ENCODE measurements around the gene FTSJ3. TPM values are rescaled to one million over a fixed set of nuclear protein-coding genes. Genes with fewer than 3 reads are reported as not detected.
A peak's percentile ranks its signal among the peaks of the same experiment; 100 is the strongest.

Gene FTSJ3
- total RNA-seq, 1 donor from 2014 or later, result 39.4 TPM

DNA sequence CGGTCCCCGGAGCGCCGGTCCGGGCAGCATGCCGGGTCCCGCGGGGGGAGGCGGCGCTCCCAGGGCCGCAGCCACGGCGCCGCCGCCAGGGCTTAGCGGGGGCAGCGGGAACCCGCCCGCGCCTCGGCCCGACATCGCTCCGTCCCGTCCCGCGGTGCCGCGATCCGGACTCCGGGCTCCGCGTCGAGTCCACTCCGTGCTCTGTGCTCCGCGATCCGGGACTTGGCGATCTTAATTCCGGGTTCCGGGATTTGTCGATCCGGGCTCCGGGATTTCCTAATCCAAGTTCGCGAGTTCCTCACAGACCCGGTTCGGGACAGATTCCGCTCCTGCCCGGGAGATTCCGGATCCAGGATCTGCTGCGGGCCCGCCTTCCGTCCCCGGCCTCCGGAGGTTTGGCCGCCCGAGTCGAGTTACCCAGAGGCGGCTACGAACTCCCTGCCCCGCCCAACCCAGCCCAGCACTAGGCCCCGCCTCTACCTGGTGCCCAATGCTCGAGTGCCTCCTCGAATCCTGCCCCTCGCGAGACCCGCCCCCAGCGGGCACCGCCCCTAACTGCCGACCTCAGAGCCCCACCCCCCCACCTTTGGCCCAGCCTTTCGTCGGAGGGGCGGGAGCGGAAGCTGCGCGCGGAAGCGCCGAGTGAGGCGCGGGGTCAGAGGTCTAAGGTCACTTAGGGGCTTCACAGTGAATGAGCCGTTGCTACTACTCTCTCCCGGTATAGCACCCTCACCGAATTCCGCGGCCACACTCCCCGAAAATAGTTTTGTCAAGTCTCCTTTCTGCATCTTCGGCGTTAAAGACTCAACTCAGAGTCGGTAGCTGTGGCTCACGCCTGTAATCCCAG is 15.3 kb upstream of the FTSJ3 start, which contains the start of gene SMARCD2:
Gene SMARCD2, minus strand, starts transcription at position 146 of the 847 bp plus-strand sequence. Its CDS starts 11 bp downstream, at position 135.
- H3K27me3 ChIP-seq, result no peaks in the 10 kb centered on the region
- ATAC-seq, result peak; percentile 92
- peaks cover 39% of the 10 kb centered on the region for H3K4me1 ChIP-seq
- intact Hi-C loops (cut with DNase I), result no loop called here
- H3K36me3 ChIP-seq, result no peaks in the 10 kb centered on the region
- DNase-seq, result peak; percentile 100
- no peak for TF ChIP-seq CTCF (IDR thresholded peaks at IDR 0.05)
- peak within 1 kb of the TSS; percentile 94 for H3K27ac ChIP-seq
- no peaks in the 10 kb centered on the region for H3K9me3 ChIP-seq
- peak within 1 kb of the TSS; percentile 88 for H3K4me3 ChIP-seq

- intact Hi-C loops (cut with DNase I), result no loop called here
- peaks cover 4% of the 10 kb centered on the region for H3K36me3 ChIP-seq
- no peaks in the 10 kb centered on the region for H3K9me3 ChIP-seq
- no peak for ATAC-seq
- H3K4me3 ChIP-seq, result peak overlapping the region; percentile 88
- TF ChIP-seq CTCF (IDR thresholded peaks at IDR 0.05), result no peak
- peaks cover 42% of the 10 kb centered on the region for H3K4me1 ChIP-seq
- DNase-seq, result peak; percentile 81
- H3K27me3 ChIP-seq, result no peaks in the 10 kb centered on the region
- peak overlapping the region; percentile 94 for H3K27ac ChIP-seq
These were observed 14.7 kb upstream of the FTSJ3 start for GRCh38 chr17:63842173-63842539.

- Histone ChIP-seq H3K9me3 (no peaks in the 10 kb centered on the region), H3K36me3 (peaks cover 10% of the 10 kb centered on the region), H3K27me3 (no peaks in the 10 kb centered on the region), H3K27ac (peak overlapping the region; percentile 94), H3K4me3 (peak overlapping the region; percentile 88), H3K4me1 (peaks cover 42% of the 10 kb centered on the region)
- peak; percentile 80 for DNase-seq
- intact Hi-C loops (cut with DNase I), result no loop called here
- ATAC-seq, result peak; percentile 0
- TF ChIP-seq CTCF (IDR thresholded peaks at IDR 0.05), result no peak
These were observed 14.1 kb upstream of the FTSJ3 start for GRCh38 chr17:63841350-63842172.

GRCh38 chr17:63840591-63841349 is 13.3 kb upstream of the FTSJ3 start:
- no peak for DNase-seq
- Histone ChIP-seq H3K9me3 (no peaks in the 10 kb centered on the region), H3K4me3 (peak overlapping the region; percentile 88), H3K27me3 (no peaks in the 10 kb centered on the region), H3K4me1 (peaks cover 42% of the 10 kb centered on the region), H3K36me3 (peaks cover 17% of the 10 kb centered on the region), H3K27ac (peak overlapping the region; percentile 94)
- TF ChIP-seq CTCF (IDR thresholded peaks at IDR 0.05), result no peak
- ATAC-seq, result no peak
- intact Hi-C loops (cut with DNase I), result no loop called here

- peak overlapping the region; percentile 94 for H3K27ac ChIP-seq
- DNase-seq, result peak; percentile 94
- peaks cover 38% of the 10 kb centered on the region for H3K36me3 ChIP-seq
- intact Hi-C loops (cut with DNase I), result no loop called here
- H3K9me3 ChIP-seq, result no peaks in the 10 kb centered on the region
- H3K4me1 ChIP-seq, result peaks cover 49% of the 10 kb centered on the region
- peak; percentile 53 for ATAC-seq
- H3K27me3 ChIP-seq, result no peaks in the 10 kb centered on the region
- H3K4me3 ChIP-seq, result peak overlapping the region; percentile 88
- TF ChIP-seq CTCF (IDR thresholded peaks at IDR 0.05), result no peak
These were observed 11.2 kb upstream of the FTSJ3 start for GRCh38 chr17:63838631-63839171.

Data from upper lobe of right lung (tissue), 1 donor.